H9 (cell line): ENCODE results near the gene H2BK1. TPM values are rescaled to one million over a fixed set of nuclear protein-coding genes. Genes with fewer than 3 reads are reported as not detected.

Experiments
- DNase-seq: peaks from one replicate; pipeline ENCODE4 v3.0.0-alpha.2; 2017
- H2AFZ ChIP-seq: one replicate; pipeline ENCODE4 v1.6.1; 2013; ENCODE audit warnings: mild to moderate bottlenecking, low read length, control low read depth, moderate library complexity
- H2AK5ac ChIP-seq: 2 replicates; pipeline ENCODE4 v1.6.1; 2013; ENCODE audit warnings: low read length, control low read depth, mixed read lengths; ENCODE audit not compliant: insufficient read length
- H2BK120ac ChIP-seq: one replicate; pipeline ENCODE4 v1.6.1; 2013; ENCODE audit warnings: low read depth, mild to moderate bottlenecking, low read length, control low read depth, inconsistent platforms; ENCODE audit not compliant: poor library complexity, severe bottlenecking
- H2BK12ac ChIP-seq: 2 replicates; pipeline ENCODE4 v1.6.1; 2013; ENCODE audit warnings: low read length, control low read depth, mixed read lengths, low read depth; ENCODE audit not compliant: insufficient read length
- H2BK15ac ChIP-seq: 2 replicates; pipeline ENCODE4 v1.6.1; 2013; ENCODE audit warnings: low read depth, low read length, control low read depth
- H2BK20ac ChIP-seq: one replicate; pipeline ENCODE4 v1.6.1; 2013; ENCODE audit warnings: low read depth, mild to moderate bottlenecking, low read length, control low read depth, inconsistent platforms; ENCODE audit not compliant: poor library complexity, severe bottlenecking
- H2BK5ac ChIP-seq: 2 replicates; pipeline ENCODE4 v1.6.1; 2013; ENCODE audit warnings: low read length, control low read depth, mixed read lengths; ENCODE audit not compliant: insufficient read length
- H3K14ac ChIP-seq: 2 replicates; pipeline ENCODE4 v1.6.1; 2013; ENCODE audit warnings: low read length, control low read depth; ENCODE audit not compliant: insufficient read depth
- H3K18ac ChIP-seq: 2 replicates; pipeline ENCODE4 v1.6.1; 2013; ENCODE audit warnings: low read depth, mild to moderate bottlenecking, mixed read lengths, low read length, control low read depth; ENCODE audit not compliant: insufficient read length
- H3K23ac ChIP-seq: 2 replicates; pipeline ENCODE4 v1.6.1; 2013; ENCODE audit warnings: low read length, control low read depth, mixed read lengths, low read depth; ENCODE audit not compliant: insufficient read length
- H3K23me2 ChIP-seq: 2 replicates; pipeline ENCODE4 v1.6.1; 2013; ENCODE audit warnings: low read depth, mild to moderate bottlenecking, mixed read lengths, low read length, control low read depth; ENCODE audit not compliant: insufficient read length, poor library complexity, severe bottlenecking
- H3K27ac ChIP-seq: 2 replicates; pipeline ENCODE4 v1.5.1; 2013; ENCODE audit warnings: low read length, control low read depth, mixed read lengths, low read depth; ENCODE audit not compliant: insufficient read length
- H3K27me3 ChIP-seq: 2 replicates; pipeline ENCODE4 v1.6.1; 2013; ENCODE audit warnings: low read length, control low read depth, inconsistent platforms; ENCODE audit not compliant: insufficient read depth
- H3K4ac ChIP-seq: 2 replicates; pipeline ENCODE4 v1.6.1; 2013; ENCODE audit warnings: low read depth, mild to moderate bottlenecking, control low read depth, inconsistent platforms, low read length, moderate library complexity
- H3K4me1 ChIP-seq: 2 replicates; pipeline ENCODE4 v1.6.1; 2013; ENCODE audit warnings: low read length, control low read depth, inconsistent platforms; ENCODE audit not compliant: insufficient read depth
- H3K4me2 ChIP-seq: 2 replicates; pipeline ENCODE4 v1.6.1; 2013; ENCODE audit warnings: low read length, control low read depth, mixed read lengths; ENCODE audit not compliant: insufficient read length, insufficient read depth
- H3K56ac ChIP-seq: 2 replicates; pipeline ENCODE4 v1.6.1; 2013; ENCODE audit warnings: low read depth, mild to moderate bottlenecking, mixed read lengths, low read length, control low read depth; ENCODE audit not compliant: insufficient read length
- H3K79me1 ChIP-seq: 2 replicates; pipeline ENCODE4 v1.6.1; 2013; ENCODE audit warnings: low read depth, mild to moderate bottlenecking, moderate library complexity, low read length, control low read depth, inconsistent platforms; ENCODE audit not compliant: insufficient read depth, poor library complexity, severe bottlenecking
- H3K79me2 ChIP-seq: 2 replicates; pipeline ENCODE4 v1.6.1; 2013; ENCODE audit warnings: low read length, control low read depth, inconsistent platforms; ENCODE audit not compliant: insufficient read depth
- H3K9ac ChIP-seq: 2 replicates; pipeline ENCODE4 v1.6.1; 2013; ENCODE audit warnings: low read length, control low read depth, mixed read lengths; ENCODE audit not compliant: insufficient read length; ENCODE audit errors: extremely low read depth
- H3K9me3 ChIP-seq: one replicate; pipeline ENCODE4 v1.6.1; 2013; ENCODE audit warnings: low read depth, low read length, inconsistent platforms; ENCODE audit not compliant: control insufficient read depth
- H3T11ph ChIP-seq: one replicate; pipeline ENCODE4 v1.6.1; 2013; ENCODE audit warnings: mild to moderate bottlenecking, low read length, control low read depth, inconsistent platforms
- H4K20me1 ChIP-seq: one replicate; pipeline ENCODE4 v1.6.1; 2013; ENCODE audit not compliant: control insufficient read depth, insufficient read length, insufficient read depth
- H4K5ac ChIP-seq: 2 replicates; pipeline ENCODE4 v1.6.1; 2013; ENCODE audit warnings: low read depth, mild to moderate bottlenecking, mixed read lengths, low read length, control low read depth; ENCODE audit not compliant: insufficient read length
- H4K8ac ChIP-seq: replicated peaks from 2 replicates; pipeline ENCODE4 v1.6.1; 2013; ENCODE audit warnings: low read length, control low read depth, mixed read lengths, low read depth; ENCODE audit not compliant: insufficient read length
- H4K91ac ChIP-seq: 2 replicates; pipeline ENCODE4 v1.6.1; 2013; ENCODE audit warnings: low read depth, mild to moderate bottlenecking, moderate library complexity, mixed read lengths, low read length, control low read depth; ENCODE audit not compliant: insufficient read length
- H3K27ac Mint-ChIP-seq, 3 experiments: 2 replicates in 2 of 3; 3 replicates in 1 of 3; pipeline ENCODE4 v1.8.0; 2020 to 2021; ENCODE audit warnings: mixed read lengths in 3 of 3, mild to moderate bottlenecking in 1 of 3, moderate library complexity in 1 of 3
- H3K27me3 Mint-ChIP-seq: 2 replicates; pipeline ENCODE4 v1.8.0; 2021; ENCODE audit warnings: low read depth, mild to moderate bottlenecking, moderate library complexity, mixed read lengths
- H3K36me3 Mint-ChIP-seq, 3 experiments: 2 replicates in 2 of 3; 3 replicates in 1 of 3; pipeline ENCODE4 v1.8.0; 2020 to 2021; ENCODE audit warnings: low read depth in 3 of 3, mixed read lengths in 3 of 3; ENCODE audit not compliant: insufficient read depth in 1 of 3
- H3K4me1 Mint-ChIP-seq, 2 experiments: 2 replicates each; pipeline ENCODE4 v1.8.0; 2020; ENCODE audit warnings: mixed read lengths in 2 of 2
- H3K4me3 Mint-ChIP-seq, 2 experiments: 2 replicates in 1 of 2; 3 replicates in 1 of 2; pipeline ENCODE4 v1.8.0; 2020 to 2021; ENCODE audit warnings: mild to moderate bottlenecking in 2 of 2, mixed read lengths in 2 of 2, moderate library complexity in 1 of 2
- H3K9me3 Mint-ChIP-seq, 2 experiments: 2 replicates in 1 of 2; 3 replicates in 1 of 2; pipeline ENCODE4 v1.8.0; 2020; ENCODE audit warnings: mild to moderate bottlenecking in 2 of 2, mixed read lengths in 2 of 2, moderate library complexity in 1 of 2
- WGBS: extraction: QIAGEN DNeasy Blood & Tissue Kit; methylation state at CpG from one replicate; pipeline ENCODE4 v1.1.7; 2013; ENCODE audit warnings: missing lambda C conversion rate, low lambda C conversion rate, mixed read lengths; ENCODE audit not compliant: insufficient read length; ENCODE audit errors: extremely low coverage; 5-methylcytosine and 5-hydroxymethylcytosine counted together
- total RNA-seq: library from RNA; stranded (reverse); gene quantifications from 2 replicates; pipeline ENCODE4 v1.2.1, GENCODE V29; 2021
- TF ChIP-seq, protein P1 (sequence below): fragments of 200-600 bp; sonication (generic); conservative IDR thresholded peaks from 3 replicates; pipeline ENCODE4 v1.8.0; 2021; ENCODE audit warnings: antibody characterized with exemption, mild to moderate bottlenecking

Gene H2BK1
- total RNA-seq, 1 experiment from 2014 or later, result not detected

- no peak overlapping the region for H3K27ac ChIP-seq
- H3K79me1 ChIP-seq, result no peaks in the 10 kb centered on the region
- Mint-ChIP-seq H3K36me3 (no peaks in the 10 kb centered on the region; a peak in 2 of 7 replicates), H3K9me3 (no peaks in the 10 kb centered on the region), H3K27ac (no peak overlapping the region), H3K4me3 (no peak overlapping the region), H3K27me3 (peaks cover 57% of the 10 kb centered on the region), H3K4me1 (peaks cover 3 to 5% of the 10 kb centered on the region in 2 experiments; a peak in 3 of 4 replicates)
- no peak overlapping the region for H4K91ac ChIP-seq
- H4K5ac ChIP-seq, result no peak overlapping the region
- H2BK120ac ChIP-seq, result no peak overlapping the region
- H3K18ac ChIP-seq, result no peak overlapping the region
- H2AK5ac ChIP-seq, result no peak overlapping the region
- H3T11ph ChIP-seq, result no peak overlapping the region
- no peak overlapping the region for H3K4ac ChIP-seq
- no peak for DNase-seq
- no peak overlapping the region for H3K56ac ChIP-seq
- no peaks in the 10 kb centered on the region for H3K9me3 ChIP-seq
- H2BK15ac ChIP-seq, result no peak overlapping the region
- H4K20me1 ChIP-seq, result no peaks in the 10 kb centered on the region
- H3K23me2 ChIP-seq, result no peaks in the 10 kb centered on the region
- no CpG with 5 or more reads among the region's 22 CpGs for WGBS
- TF ChIP-seq, protein P1, sequence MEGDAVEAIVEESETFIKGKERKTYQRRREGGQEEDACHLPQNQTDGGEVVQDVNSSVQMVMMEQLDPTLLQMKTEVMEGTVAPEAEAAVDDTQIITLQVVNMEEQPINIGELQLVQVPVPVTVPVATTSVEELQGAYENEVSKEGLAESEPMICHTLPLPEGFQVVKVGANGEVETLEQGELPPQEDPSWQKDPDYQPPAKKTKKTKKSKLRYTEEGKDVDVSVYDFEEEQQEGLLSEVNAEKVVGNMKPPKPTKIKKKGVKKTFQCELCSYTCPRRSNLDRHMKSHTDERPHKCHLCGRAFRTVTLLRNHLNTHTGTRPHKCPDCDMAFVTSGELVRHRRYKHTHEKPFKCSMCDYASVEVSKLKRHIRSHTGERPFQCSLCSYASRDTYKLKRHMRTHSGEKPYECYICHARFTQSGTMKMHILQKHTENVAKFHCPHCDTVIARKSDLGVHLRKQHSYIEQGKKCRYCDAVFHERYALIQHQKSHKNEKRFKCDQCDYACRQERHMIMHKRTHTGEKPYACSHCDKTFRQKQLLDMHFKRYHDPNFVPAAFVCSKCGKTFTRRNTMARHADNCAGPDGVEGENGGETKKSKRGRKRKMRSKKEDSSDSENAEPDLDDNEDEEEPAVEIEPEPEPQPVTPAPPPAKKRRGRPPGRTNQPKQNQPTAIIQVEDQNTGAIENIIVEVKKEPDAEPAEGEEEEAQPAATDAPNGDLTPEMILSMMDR, result no peak
- H3K4me1 ChIP-seq, result no peaks in the 10 kb centered on the region
- no peak overlapping the region for H2BK5ac ChIP-seq
- no peak overlapping the region for H3K14ac ChIP-seq
- H2BK20ac ChIP-seq, result no peak overlapping the region
- H3K23ac ChIP-seq, result no peak overlapping the region
- no peaks in the 10 kb centered on the region for H3K27me3 ChIP-seq
- H3K9ac ChIP-seq, result no peak overlapping the region
- no peaks in the 10 kb centered on the region for H3K79me2 ChIP-seq
- no peak overlapping the region for H2BK12ac ChIP-seq
- H4K8ac ChIP-seq, result no peak overlapping the region
- H2AFZ ChIP-seq, result no peak overlapping the region
- no peak overlapping the region for H3K4me2 ChIP-seq
Observed at GRCh38 chr7:151181011-151181431, 29.3 kb downstream of the H2BK1 start.
